HG02870 (cell line): Measurements from ENCODE around the gene ZCCHC9.

Experiments used
- ATAC-seq: cut with Tn5 transposase; IDR thresholded peaks from one replicate; pipeline ENCODE4 v1.9.1; 2021; ENCODE audit warnings: mild to moderate bottlenecking, moderate library complexity; ENCODE audit not compliant: unreplicated experiment

Gene ZCCHC9

GRCh38 chr5:81354093-81354492, 52.7 kb downstream of the ZCCHC9 start:
- ATAC-seq = no peak

GRCh38 chr5:81355291-81356251, 54.2 kb downstream of the ZCCHC9 start:
- no peak for ATAC-seq

GRCh38 chr5:81359108-81359507, 57.7 kb downstream of the ZCCHC9 start:
- ATAC-seq = no peak

- no peak for ATAC-seq
These were observed 58.5 kb downstream of the ZCCHC9 start for GRCh38 chr5:81359881-81360280.

- no peak for ATAC-seq
These were observed 59.3 kb downstream of the ZCCHC9 start for GRCh38 chr5:81360640-81361039.

- ATAC-seq = no peak
These were observed 60.2 kb downstream of the ZCCHC9 start for GRCh38 chr5:81361600-81361999.
